NT2/D1 (cell line): ENCODE data around the gene TSPAN5.

ENCODE experiments used
- SUZ12 ChIP-seq: IDR thresholded peaks from 2 replicates; pipeline ENCODE4 v1.6.1; 2011; ENCODE audit not compliant: insufficient read length, insufficient read depth; ENCODE audit errors: extremely low read depth
- YY1 ChIP-seq: IDR thresholded peaks from 2 replicates; pipeline ENCODE4 v1.6.1; 2011; ENCODE audit not compliant: insufficient read length, insufficient read depth
- ZNF274 ChIP-seq: IDR thresholded peaks from 2 replicates; pipeline ENCODE4 v1.6.1; 2011; ENCODE audit warnings: mild to moderate bottlenecking, low read depth, low read length

GRCh38 chr4:98624144-98624543 is 34.3 kb downstream of the TSPAN5 start:
- TF ChIP-seq YY1 (no peak), ZNF274 (no peak), SUZ12 (no peak)
